ENCODE results near the gene PANX1.

DNA sequence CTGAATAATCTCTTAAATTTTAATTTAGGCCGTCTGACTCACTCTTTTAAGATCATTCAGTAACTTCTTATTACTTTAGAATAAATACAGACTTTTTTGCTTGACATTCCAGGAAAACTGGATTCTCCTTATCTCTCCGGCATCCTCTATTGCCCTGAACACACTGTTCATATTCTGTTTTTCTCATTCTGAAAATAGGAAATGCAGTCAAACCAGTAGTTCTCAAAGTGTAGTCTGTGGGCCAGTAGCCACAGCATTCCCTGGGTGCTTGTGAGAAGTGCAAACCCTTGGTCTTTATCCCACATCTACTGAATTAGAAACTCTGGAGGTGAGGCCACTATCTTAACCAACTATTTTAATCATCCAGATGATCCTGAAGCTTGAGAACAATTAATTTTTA, 84.3 kb downstream of the PANX1 start:
- TF ChIP-seq, protein P1, sequence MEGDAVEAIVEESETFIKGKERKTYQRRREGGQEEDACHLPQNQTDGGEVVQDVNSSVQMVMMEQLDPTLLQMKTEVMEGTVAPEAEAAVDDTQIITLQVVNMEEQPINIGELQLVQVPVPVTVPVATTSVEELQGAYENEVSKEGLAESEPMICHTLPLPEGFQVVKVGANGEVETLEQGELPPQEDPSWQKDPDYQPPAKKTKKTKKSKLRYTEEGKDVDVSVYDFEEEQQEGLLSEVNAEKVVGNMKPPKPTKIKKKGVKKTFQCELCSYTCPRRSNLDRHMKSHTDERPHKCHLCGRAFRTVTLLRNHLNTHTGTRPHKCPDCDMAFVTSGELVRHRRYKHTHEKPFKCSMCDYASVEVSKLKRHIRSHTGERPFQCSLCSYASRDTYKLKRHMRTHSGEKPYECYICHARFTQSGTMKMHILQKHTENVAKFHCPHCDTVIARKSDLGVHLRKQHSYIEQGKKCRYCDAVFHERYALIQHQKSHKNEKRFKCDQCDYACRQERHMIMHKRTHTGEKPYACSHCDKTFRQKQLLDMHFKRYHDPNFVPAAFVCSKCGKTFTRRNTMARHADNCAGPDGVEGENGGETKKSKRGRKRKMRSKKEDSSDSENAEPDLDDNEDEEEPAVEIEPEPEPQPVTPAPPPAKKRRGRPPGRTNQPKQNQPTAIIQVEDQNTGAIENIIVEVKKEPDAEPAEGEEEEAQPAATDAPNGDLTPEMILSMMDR (IDR thresholded peaks at IDR 0.05): no peak
- no peak for TF ChIP-seq POLR2A (IDR thresholded peaks at IDR 0.05)

Data from adrenal gland (tissue), 5 donors.